Hepatocyte (in vitro differentiated cells): ENCODE measurements around the gene ALPK1. TPM values are rescaled to one million over a fixed set of nuclear protein-coding genes. Genes with fewer than 3 reads are reported as not detected.

ENCODE experiments used
- DNase-seq: peaks from one replicate; pipeline ENCODE4 v3.0.0-alpha.2; 2016; ENCODE audit warnings: low spot score
- H2AFZ ChIP-seq: fragments of 200-600 bp; sonication (generic); 2 replicates; pipeline ENCODE4 v1.6.0; 2016; ENCODE audit warnings: antibody characterized with exemption, mild to moderate bottlenecking
- H3K27ac ChIP-seq: fragments of 200-600 bp; sonication (generic); 2 replicates; pipeline ENCODE4 v1.5.1; 2016; ENCODE audit warnings: mild to moderate bottlenecking
- H3K27me3 ChIP-seq: fragments of 200-600 bp; sonication (generic); 2 replicates; pipeline ENCODE4 v1.6.1; 2016
- H3K36me3 ChIP-seq: fragments of 200-600 bp; sonication (generic); replicated peaks from 2 replicates; pipeline ENCODE4 v1.5.1; 2016; ENCODE audit warnings: low read depth; ENCODE audit not compliant: insufficient read depth
- H3K4me1 ChIP-seq: fragments of 200-600 bp; sonication (generic); 2 replicates; pipeline ENCODE4 v1.5.1; 2016; ENCODE audit warnings: mild to moderate bottlenecking, moderate library complexity; ENCODE audit not compliant: insufficient read depth
- H3K4me2 ChIP-seq: fragments of 200-600 bp; sonication (generic); 2 replicates; pipeline ENCODE4 v1.6.0; 2016
- H3K4me3 ChIP-seq: fragments of 200-600 bp; sonication (generic); 2 replicates; pipeline ENCODE4 v1.5.1; 2016; ENCODE audit warnings: mild to moderate bottlenecking
- H3K79me2 ChIP-seq: fragments of 200-600 bp; sonication (generic); 2 replicates; pipeline ENCODE4 v1.6.0; 2017; ENCODE audit warnings: mild to moderate bottlenecking
- H3K9me2 ChIP-seq: fragments of 200-600 bp; sonication (generic); replicated peaks from 2 replicates; pipeline ENCODE4 v1.6.0; 2017; ENCODE audit warnings: mild to moderate bottlenecking; ENCODE audit not compliant: insufficient read depth
- H3K9me3 ChIP-seq: fragments of 200-600 bp; sonication (generic); 2 replicates; pipeline ENCODE4 v1.5.1; 2016; ENCODE audit warnings: low read depth, mild to moderate bottlenecking
- H4K20me1 ChIP-seq: fragments of 200-600 bp; sonication (generic); 2 replicates; pipeline ENCODE4 v1.6.0; 2016; ENCODE audit warnings: mild to moderate bottlenecking; ENCODE audit not compliant: insufficient read depth, poor library complexity, severe bottlenecking
- CTCF ChIP-seq: fragments of 200-600 bp; sonication (generic); IDR thresholded peaks from 2 replicates; pipeline ENCODE4 v1.5.1; 2016; ENCODE audit warnings: antibody characterized with exemption, mild to moderate bottlenecking; ENCODE audit not compliant: poor library complexity
- EZH2 ChIP-seq: fragments of 200-600 bp; sonication (generic); IDR thresholded peaks from 2 replicates; pipeline ENCODE4 v1.6.1; 2016; ENCODE audit warnings: antibody characterized with exemption, mild to moderate bottlenecking, borderline replicate concordance
- EZH2phosphoT487 ChIP-seq: fragments of 200-600 bp; sonication (generic); IDR thresholded peaks from one replicate; pipeline ENCODE4 v1.6.1; 2018; ENCODE audit warnings: antibody characterized with exemption, mild to moderate bottlenecking, low read depth, moderate library complexity; ENCODE audit not compliant: unreplicated experiment, severe bottlenecking
- WGBS: methylation state at CpG from one replicate; pipeline ENCODE4 v1.1.6; 2016; ENCODE audit warnings: low lambda C conversion rate; ENCODE audit errors: missing lambda C conversion rate; 5-methylcytosine and 5-hydroxymethylcytosine counted together
- polyA plus RNA-seq: library from polyadenylated mRNA; unstranded; fragments of >200 nt; fragmentation: Nextera tagmentation; extraction: Ambion mirVana; gene quantifications from 2 replicates; pipeline ENCODE4 v1.2.1, GENCODE V29; 2016
- total RNA-seq: library from RNA; depleted of rRNA; stranded (reverse); fragments of >200 nt; gene quantifications from 2 replicates; pipeline ENCODE4 v1.2.3, GENCODE V29; 2014

Gene ALPK1
- total and polyA plus RNA-seq, 2 experiments from 2014 or later: 7.1 to 16.6 TPM

- H2AFZ ChIP-seq: no peak overlapping the region
- no peak overlapping the region for H3K4me2 ChIP-seq
- H3K27me3 ChIP-seq: no peaks in the 10 kb centered on the region
- H4K20me1 ChIP-seq: no peaks in the 10 kb centered on the region
- TF ChIP-seq EZH2: no peak
- TF ChIP-seq CTCF: no peak
- no peak for TF ChIP-seq EZH2phosphoT487
- no peaks in the 10 kb centered on the region for H3K9me3 ChIP-seq
- no peaks in the 10 kb centered on the region for H3K9me2 ChIP-seq
- WGBS: 64% methylated on average over 4 of the region's 4 CpGs
- H3K36me3 ChIP-seq: no peaks in the 10 kb centered on the region
- DNase-seq: no peak
- no peaks in the 10 kb centered on the region for H3K79me2 ChIP-seq
- no peak overlapping the region for H3K4me3 ChIP-seq
- no peaks in the 10 kb centered on the region for H3K4me1 ChIP-seq
- H3K27ac ChIP-seq: no peak overlapping the region
Observed at GRCh38 chr4:112451831-112452230, 154.7 kb downstream of the ALPK1 start.

- no peak overlapping the region for H3K4me2 ChIP-seq
- no peaks in the 10 kb centered on the region for H3K9me3 ChIP-seq
- H3K36me3 ChIP-seq: no peaks in the 10 kb centered on the region
- WGBS: 46% methylated on average over 2 of the region's 2 CpGs
- no peaks in the 10 kb centered on the region for H3K79me2 ChIP-seq
- H2AFZ ChIP-seq: no peak overlapping the region
- no peaks in the 10 kb centered on the region for H3K4me1 ChIP-seq
- TF ChIP-seq EZH2phosphoT487 (no peak), CTCF (no peak), EZH2 (no peak)
- no peaks in the 10 kb centered on the region for H4K20me1 ChIP-seq
- H3K4me3 ChIP-seq: no peak overlapping the region
- H3K27ac ChIP-seq: no peak overlapping the region
- H3K9me2 ChIP-seq: no peaks in the 10 kb centered on the region
- DNase-seq: no peak
- no peaks in the 10 kb centered on the region for H3K27me3 ChIP-seq
Observed at GRCh38 chr4:112453321-112453720, 156.2 kb downstream of the ALPK1 start.

- no peak overlapping the region for H2AFZ ChIP-seq
- H3K4me1 ChIP-seq: no peaks in the 10 kb centered on the region
- H3K36me3 ChIP-seq: no peaks in the 10 kb centered on the region
- no peak overlapping the region for H3K4me2 ChIP-seq
- no peak for DNase-seq
- no peak for TF ChIP-seq CTCF
- no peak for TF ChIP-seq EZH2
- TF ChIP-seq EZH2phosphoT487: no peak
- H4K20me1 ChIP-seq: no peaks in the 10 kb centered on the region
- no peak overlapping the region for H3K4me3 ChIP-seq
- no peaks in the 10 kb centered on the region for H3K79me2 ChIP-seq
- H3K27ac ChIP-seq: no peak overlapping the region
- no peaks in the 10 kb centered on the region for H3K9me2 ChIP-seq
- H3K27me3 ChIP-seq: no peaks in the 10 kb centered on the region
- H3K9me3 ChIP-seq: no peaks in the 10 kb centered on the region
Observed at GRCh38 chr4:112472318-112472717, 175.1 kb downstream of the ALPK1 start.

GRCh38 chr4:112473985-112474384 lies 176.8 kb downstream of the ALPK1 start:
- H4K20me1 ChIP-seq: no peaks in the 10 kb centered on the region
- no peak overlapping the region for H3K27ac ChIP-seq
- no peaks in the 10 kb centered on the region for H3K27me3 ChIP-seq
- no peaks in the 10 kb centered on the region for H3K4me1 ChIP-seq
- no peak overlapping the region for H2AFZ ChIP-seq
- no peaks in the 10 kb centered on the region for H3K9me3 ChIP-seq
- DNase-seq: no peak
- H3K4me2 ChIP-seq: no peak overlapping the region
- WGBS: 91% methylated on average over 2 of the region's 2 CpGs
- H3K36me3 ChIP-seq: no peaks in the 10 kb centered on the region
- H3K4me3 ChIP-seq: no peak overlapping the region
- TF ChIP-seq EZH2phosphoT487: no peak
- H3K79me2 ChIP-seq: no peaks in the 10 kb centered on the region
- H3K9me2 ChIP-seq: no peaks in the 10 kb centered on the region
